Measurements from ENCODE around the gene VANGL1.
A peak's percentile ranks its signal among the peaks of the same experiment; 100 is the strongest.

VANGL1 gene

DNA sequence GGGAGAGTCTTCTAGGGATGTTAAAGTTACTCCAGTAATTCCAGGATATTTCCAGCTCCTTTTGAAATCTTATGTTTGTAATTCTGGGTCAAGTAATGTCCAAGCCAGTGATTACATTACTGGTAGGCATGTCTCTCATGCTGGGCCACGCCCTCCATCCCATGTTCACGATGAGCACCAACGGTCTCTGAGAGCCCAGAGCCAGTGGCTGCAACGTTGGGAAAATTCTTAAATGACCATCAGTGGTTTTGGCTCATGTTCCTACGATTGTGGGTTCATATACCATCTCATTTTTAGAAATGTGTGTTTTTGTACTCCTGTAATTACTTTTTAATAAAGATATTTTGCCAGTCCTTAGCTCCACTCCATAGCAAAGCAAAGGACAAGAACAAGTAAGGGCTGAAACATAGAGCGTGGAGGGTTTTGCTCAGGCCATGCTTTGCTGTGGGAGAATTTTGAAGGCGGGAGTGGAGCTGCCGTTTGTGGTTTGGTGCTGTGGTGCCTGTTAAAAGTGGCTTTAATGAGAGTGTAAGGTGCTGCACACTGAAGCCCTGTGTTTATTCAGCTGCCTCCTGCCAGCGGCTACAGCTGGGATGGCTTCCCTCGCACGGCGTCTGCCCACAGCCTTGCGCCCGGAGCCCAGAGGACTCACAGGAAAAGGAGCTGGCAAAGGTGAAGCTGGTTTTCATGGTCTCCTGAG lies 28.9 kb downstream of the VANGL1 start:
- DNase-seq (ENCODE audit: low read depth), result peak; percentile 33
- TF ChIP-seq, protein P1, sequence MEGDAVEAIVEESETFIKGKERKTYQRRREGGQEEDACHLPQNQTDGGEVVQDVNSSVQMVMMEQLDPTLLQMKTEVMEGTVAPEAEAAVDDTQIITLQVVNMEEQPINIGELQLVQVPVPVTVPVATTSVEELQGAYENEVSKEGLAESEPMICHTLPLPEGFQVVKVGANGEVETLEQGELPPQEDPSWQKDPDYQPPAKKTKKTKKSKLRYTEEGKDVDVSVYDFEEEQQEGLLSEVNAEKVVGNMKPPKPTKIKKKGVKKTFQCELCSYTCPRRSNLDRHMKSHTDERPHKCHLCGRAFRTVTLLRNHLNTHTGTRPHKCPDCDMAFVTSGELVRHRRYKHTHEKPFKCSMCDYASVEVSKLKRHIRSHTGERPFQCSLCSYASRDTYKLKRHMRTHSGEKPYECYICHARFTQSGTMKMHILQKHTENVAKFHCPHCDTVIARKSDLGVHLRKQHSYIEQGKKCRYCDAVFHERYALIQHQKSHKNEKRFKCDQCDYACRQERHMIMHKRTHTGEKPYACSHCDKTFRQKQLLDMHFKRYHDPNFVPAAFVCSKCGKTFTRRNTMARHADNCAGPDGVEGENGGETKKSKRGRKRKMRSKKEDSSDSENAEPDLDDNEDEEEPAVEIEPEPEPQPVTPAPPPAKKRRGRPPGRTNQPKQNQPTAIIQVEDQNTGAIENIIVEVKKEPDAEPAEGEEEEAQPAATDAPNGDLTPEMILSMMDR (IDR thresholded peaks at IDR 0.05; ENCODE audit: low read depth, low read length, missing control alignments), result no peak
- in situ Hi-C loops (cut with HindIII; ENCODE audit: low sequenced_read_pairs), result no loop called here
- no peak overlapping the region for H3K4me3 ChIP-seq (ENCODE audit: low read depth, low read length)

GRCh38 chr1:115671176-115671934 lies 29.6 kb downstream of the VANGL1 start:
- in situ Hi-C loops (cut with HindIII; ENCODE audit: low sequenced_read_pairs), result no loop called here
- DNase-seq (ENCODE audit: low read depth), result peak; percentile 22
- TF ChIP-seq, protein P1 (IDR thresholded peaks at IDR 0.05; ENCODE audit: low read depth, low read length, missing control alignments), result no peak
- no peak overlapping the region for H3K4me3 ChIP-seq (ENCODE audit: low read depth, low read length)

DNA sequence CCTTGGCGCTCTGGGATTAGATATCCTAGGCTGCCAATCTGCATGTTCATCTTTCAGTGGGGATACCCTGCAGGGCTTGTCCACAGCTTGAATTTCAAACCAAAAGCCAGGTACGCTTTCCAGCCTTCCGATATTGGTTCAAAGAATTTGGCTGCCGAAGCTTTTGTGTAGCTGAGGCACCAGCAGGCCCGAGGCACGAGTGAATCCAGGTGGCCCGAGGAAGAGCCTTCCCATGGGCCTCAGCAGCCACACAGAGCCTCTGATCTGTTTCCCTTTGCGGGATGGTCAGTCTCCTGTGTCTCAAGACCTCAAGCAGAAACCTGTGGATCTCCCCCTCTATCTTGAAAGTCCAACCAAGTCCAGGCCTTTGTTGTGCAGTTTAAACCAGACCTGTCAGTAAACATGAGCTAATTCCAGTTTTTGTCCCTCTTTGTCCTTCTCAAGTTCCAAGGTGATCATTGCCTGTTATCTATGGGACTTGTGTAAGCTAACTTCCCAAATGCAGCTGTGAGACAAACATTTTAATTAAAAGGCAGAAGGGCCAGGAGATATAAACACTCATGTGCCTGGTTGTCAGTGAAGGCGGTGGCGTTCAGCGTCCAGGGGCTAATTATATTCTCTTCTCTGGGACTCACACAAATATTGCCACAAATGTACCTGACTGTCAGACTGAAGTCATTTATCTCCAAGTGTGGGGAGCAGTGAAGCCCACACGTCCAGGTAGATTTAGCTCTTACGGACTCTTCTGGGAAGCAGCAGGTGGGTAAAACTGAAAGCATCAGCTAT lies 30.6 kb downstream of the VANGL1 start:
- no peak for DNase-seq (ENCODE audit: low read depth)
- in situ Hi-C loops (cut with HindIII; ENCODE audit: low sequenced_read_pairs), result no loop called here
- TF ChIP-seq, protein P1 (IDR thresholded peaks at IDR 0.05; ENCODE audit: low read depth, low read length, missing control alignments), result no peak
- H3K4me3 ChIP-seq (ENCODE audit: low read depth, low read length), result no peak overlapping the region

GRCh38 chr1:115676498-115677181 lies 34.9 kb downstream of the VANGL1 start:
- no peak overlapping the region for H3K4me3 ChIP-seq (ENCODE audit: low read depth, low read length)
- no peak for DNase-seq (ENCODE audit: low read depth)
- TF ChIP-seq, protein P1 (IDR thresholded peaks at IDR 0.05; ENCODE audit: low read depth, low read length, missing control alignments), result no peak
- in situ Hi-C loops (cut with HindIII; ENCODE audit: low sequenced_read_pairs), result no loop called here

- H3K4me3 ChIP-seq (ENCODE audit: low read depth, low read length), result no peak overlapping the region
- DNase-seq (ENCODE audit: low read depth), result peak; percentile 90
- in situ Hi-C loops (cut with HindIII; ENCODE audit: low sequenced_read_pairs), result no loop called here
- TF ChIP-seq, protein P1 (IDR thresholded peaks at IDR 0.05; ENCODE audit: low read depth, low read length, missing control alignments), result no peak
Measured at GRCh38 chr1:115677182-115677555, 35.4 kb downstream of the VANGL1 start.

GRCh38 chr1:115677565-115677964 lies 35.8 kb downstream of the VANGL1 start:
- H3K4me3 ChIP-seq (ENCODE audit: low read depth, low read length), result no peak overlapping the region
- DNase-seq (ENCODE audit: low read depth), result no peak
- in situ Hi-C loops (cut with HindIII; ENCODE audit: low sequenced_read_pairs), result no loop called here
- TF ChIP-seq, protein P1 (IDR thresholded peaks at IDR 0.05; ENCODE audit: low read depth, low read length, missing control alignments), result peak; percentile 40
